ENCODE measurements around the gene SPRR4.

The SPRR4 gene

DNA sequence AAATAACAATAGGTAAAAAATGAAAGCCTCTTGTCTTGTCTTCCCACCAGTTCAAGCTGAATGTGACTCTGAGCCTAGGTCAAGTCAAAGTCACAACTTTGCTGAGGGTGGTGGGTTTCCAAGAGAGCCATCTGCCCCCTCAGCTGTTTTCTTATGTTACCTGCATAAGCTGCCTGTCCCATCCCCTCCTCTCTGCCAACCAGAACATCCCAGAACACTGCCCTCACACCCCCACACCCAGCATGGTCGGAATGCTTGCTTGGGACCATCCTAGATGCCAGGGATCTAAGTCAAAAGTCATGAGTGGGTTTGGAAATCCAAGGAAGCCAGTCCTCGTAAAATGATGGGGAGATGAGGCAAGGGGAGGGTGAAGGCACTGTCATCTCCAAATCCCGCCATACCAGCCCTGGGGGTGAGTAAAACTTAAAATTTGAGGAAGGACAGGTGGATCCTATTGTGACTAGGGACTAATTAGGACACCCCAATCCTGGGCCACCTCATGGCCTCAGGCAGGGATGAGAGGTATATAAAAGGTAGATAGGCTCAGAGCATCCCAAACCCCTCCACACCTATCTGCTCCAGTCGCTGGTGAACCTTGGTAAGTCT, 23.7 kb upstream of the SPRR4 start, which contains the start of gene SPRR5:
Gene SPRR5, plus strand, starts transcription at position 556 of the 606 bp plus-strand sequence. CDS start 1,349 bp downstream, outside the sequence.
- Histone ChIP-seq H3K4me1 (ENCODE audit: control insufficient read depth, insufficient read depth, low read length) (no peaks in the 10 kb centered on the region), H3K9me3 (ENCODE audit: control insufficient read depth, low read length) (no peaks in the 10 kb centered on the region), H3K36me3 (ENCODE audit: control insufficient read depth, insufficient read depth, low read length) (no peaks in the 10 kb centered on the region), H3K27me3 (ENCODE audit: control insufficient read depth, insufficient read depth, low read length, poor library complexity, severe bottlenecking) (no peaks in the 10 kb centered on the region), H3K4me3 (ENCODE audit: insufficient read depth, low read depth, low read length) (no peak within 1 kb of the TSS), H3K27ac (ENCODE audit: insufficient read depth, low read depth, low read length, poor library complexity, severe bottlenecking) (no peak within 1 kb of the TSS)
- WGBS, 2 experiments = 71 to 77% methylated on average over 3 to 4 of the region's 4 CpGs

DNA sequence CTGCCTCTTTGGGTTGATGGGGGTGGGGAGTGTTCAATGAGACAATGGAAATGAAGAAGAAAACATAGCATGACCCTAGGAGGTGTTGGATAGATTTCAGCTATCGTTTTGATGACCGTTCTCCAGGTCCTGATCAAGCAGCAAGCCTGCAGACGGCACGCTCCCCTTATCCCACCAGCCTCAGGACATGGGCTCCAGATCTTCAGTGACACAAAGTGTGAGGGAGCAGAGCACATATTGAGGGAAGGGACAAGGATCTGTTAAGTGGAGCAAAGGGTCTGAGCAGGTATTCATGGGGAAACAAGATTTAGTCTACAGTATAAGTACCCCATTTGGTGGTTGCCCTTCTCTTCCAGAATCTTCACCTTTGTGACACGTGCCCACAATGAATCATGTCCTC, 18.7 kb upstream of the SPRR4 start:
- Histone ChIP-seq H3K4me1 (ENCODE audit: control insufficient read depth, insufficient read depth, low read length) (no peaks in the 10 kb centered on the region), H3K4me3 (ENCODE audit: insufficient read depth, low read depth, low read length) (no peak overlapping the region), H3K36me3 (ENCODE audit: control insufficient read depth, insufficient read depth, low read length) (no peaks in the 10 kb centered on the region), H3K27me3 (ENCODE audit: control insufficient read depth, insufficient read depth, low read length, poor library complexity, severe bottlenecking) (no peaks in the 10 kb centered on the region), H3K27ac (ENCODE audit: insufficient read depth, low read depth, low read length, poor library complexity, severe bottlenecking) (no peak overlapping the region), H3K9me3 (ENCODE audit: control insufficient read depth, low read length) (peaks cover 2% of the 10 kb centered on the region)
- 71 to 81% methylated on average over 5 of the region's 5 CpGs for WGBS, 2 experiments

DNA sequence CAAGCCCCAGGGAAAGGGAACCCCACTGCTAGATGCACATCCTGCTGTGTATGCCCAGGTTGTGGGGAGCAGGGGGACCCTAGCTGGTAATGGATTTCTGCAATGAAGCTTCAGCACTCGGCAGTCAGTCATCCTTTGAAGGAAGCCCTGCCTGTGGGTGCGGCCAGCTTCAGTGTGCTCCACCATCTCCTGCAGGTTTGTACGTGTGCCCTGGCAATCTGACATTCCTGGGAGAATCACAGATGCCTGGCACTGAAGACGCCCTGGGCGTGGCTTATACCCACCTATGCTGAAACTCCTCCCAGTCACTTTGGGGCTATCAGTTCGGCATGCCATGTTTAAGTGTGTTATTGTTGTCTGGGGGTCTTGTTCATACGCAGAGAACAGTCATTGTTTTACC, 16.7 kb upstream of the SPRR4 start:
- Histone ChIP-seq H3K36me3 (ENCODE audit: control insufficient read depth, insufficient read depth, low read length) (no peaks in the 10 kb centered on the region), H3K9me3 (ENCODE audit: control insufficient read depth, low read length) (peaks cover 2% of the 10 kb centered on the region), H3K27ac (ENCODE audit: insufficient read depth, low read depth, low read length, poor library complexity, severe bottlenecking) (no peak overlapping the region), H3K4me3 (ENCODE audit: insufficient read depth, low read depth, low read length) (no peak overlapping the region), H3K4me1 (ENCODE audit: control insufficient read depth, insufficient read depth, low read length) (no peaks in the 10 kb centered on the region), H3K27me3 (ENCODE audit: control insufficient read depth, insufficient read depth, low read length, poor library complexity, severe bottlenecking) (no peaks in the 10 kb centered on the region)
- 75 to 79% methylated on average over 6 to 7 of the region's 7 CpGs for WGBS, 2 experiments

DNA sequence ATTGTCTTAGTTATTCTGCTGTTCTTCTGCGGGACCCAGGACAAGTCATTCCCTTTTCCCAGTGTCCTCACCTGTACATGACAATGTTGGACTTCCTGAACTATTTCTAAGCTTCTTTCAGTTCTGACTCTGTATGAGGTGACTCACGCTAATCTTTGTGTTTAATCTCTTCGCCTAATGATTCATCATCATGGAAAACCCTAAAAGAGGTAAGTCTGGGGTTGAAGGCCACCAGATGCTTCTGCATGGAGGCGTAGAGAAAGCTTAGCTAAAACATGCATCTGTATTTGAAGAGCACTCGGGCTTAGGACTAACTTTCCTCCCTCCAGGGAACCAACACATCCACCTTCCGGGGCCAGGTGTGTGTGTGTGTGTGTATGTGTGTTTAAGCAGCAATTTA, 16.0 kb upstream of the SPRR4 start:
- Histone ChIP-seq H3K27me3 (ENCODE audit: control insufficient read depth, insufficient read depth, low read length, poor library complexity, severe bottlenecking) (no peaks in the 10 kb centered on the region), H3K4me1 (ENCODE audit: control insufficient read depth, insufficient read depth, low read length) (no peaks in the 10 kb centered on the region), H3K9me3 (ENCODE audit: control insufficient read depth, low read length) (peaks cover 2% of the 10 kb centered on the region), H3K4me3 (ENCODE audit: insufficient read depth, low read depth, low read length) (no peak overlapping the region), H3K27ac (ENCODE audit: insufficient read depth, low read depth, low read length, poor library complexity, severe bottlenecking) (no peak overlapping the region), H3K36me3 (ENCODE audit: control insufficient read depth, insufficient read depth, low read length) (no peaks in the 10 kb centered on the region)
- WGBS, 2 experiments = 80 to 82% methylated on average over 5 of the region's 6 CpGs

DNA sequence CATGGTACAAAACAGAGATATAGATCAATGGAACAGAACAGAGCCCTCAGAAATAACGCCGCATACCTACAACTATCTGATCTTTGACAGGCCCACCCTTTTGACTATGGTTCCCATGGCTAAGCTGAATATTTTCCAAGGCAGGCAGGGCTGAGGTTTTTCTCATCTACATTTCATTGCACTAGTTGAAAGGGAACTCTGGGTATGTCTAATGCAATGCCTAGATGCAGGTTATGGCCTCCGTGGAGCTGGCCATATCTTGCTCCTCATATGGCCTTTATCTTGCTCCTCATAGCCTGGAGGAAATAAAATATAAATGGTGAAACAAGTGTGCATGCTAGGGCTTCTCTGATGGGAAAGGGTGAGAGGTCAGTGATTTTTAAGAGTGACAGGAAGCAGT, 12.9 kb upstream of the SPRR4 start:
- H3K36me3 ChIP-seq (ENCODE audit: control insufficient read depth, insufficient read depth, low read length) = no peaks in the 10 kb centered on the region
- no peaks in the 10 kb centered on the region for H3K4me1 ChIP-seq (ENCODE audit: control insufficient read depth, insufficient read depth, low read length)
- 76 to 84% methylated on average over 3 of the region's 3 CpGs for WGBS, 2 experiments
- peaks cover under 1% of the 10 kb centered on the region for H3K9me3 ChIP-seq (ENCODE audit: control insufficient read depth, low read length)
- H3K27ac ChIP-seq (ENCODE audit: insufficient read depth, low read depth, low read length, poor library complexity, severe bottlenecking) = no peak overlapping the region
- H3K4me3 ChIP-seq (ENCODE audit: insufficient read depth, low read depth, low read length) = no peak overlapping the region
- H3K27me3 ChIP-seq (ENCODE audit: control insufficient read depth, insufficient read depth, low read length, poor library complexity, severe bottlenecking) = no peaks in the 10 kb centered on the region

DNA sequence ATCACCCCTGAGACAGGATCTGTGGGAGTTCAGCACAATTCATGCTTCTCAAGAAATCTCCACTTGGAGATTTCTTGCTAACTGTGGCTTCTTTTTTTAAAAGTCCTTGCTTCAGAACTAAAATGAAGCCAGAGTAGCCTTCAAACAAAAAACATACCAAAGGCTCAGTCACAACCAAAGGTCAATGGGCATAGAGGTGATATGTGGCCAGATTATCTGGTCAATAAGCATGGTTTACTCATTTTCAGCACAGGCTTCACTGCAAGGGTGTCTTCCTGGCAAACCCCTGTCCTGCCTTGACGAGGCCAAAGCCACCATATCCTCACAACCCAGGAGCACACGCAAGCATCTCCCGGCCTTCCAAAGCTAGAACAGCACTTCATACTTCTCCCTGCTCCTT, 11.2 kb upstream of the SPRR4 start:
- Histone ChIP-seq H3K36me3 (ENCODE audit: control insufficient read depth, insufficient read depth, low read length) (no peaks in the 10 kb centered on the region), H3K27me3 (ENCODE audit: control insufficient read depth, insufficient read depth, low read length, poor library complexity, severe bottlenecking) (no peaks in the 10 kb centered on the region), H3K9me3 (ENCODE audit: control insufficient read depth, low read length) (no peaks in the 10 kb centered on the region), H3K27ac (ENCODE audit: insufficient read depth, low read depth, low read length, poor library complexity, severe bottlenecking) (no peak overlapping the region), H3K4me1 (ENCODE audit: control insufficient read depth, insufficient read depth, low read length) (no peaks in the 10 kb centered on the region), H3K4me3 (ENCODE audit: insufficient read depth, low read depth, low read length) (no peak overlapping the region)
- WGBS, 2 experiments = 58 to 71% methylated on average over 1 of the region's 3 CpGs

DNA sequence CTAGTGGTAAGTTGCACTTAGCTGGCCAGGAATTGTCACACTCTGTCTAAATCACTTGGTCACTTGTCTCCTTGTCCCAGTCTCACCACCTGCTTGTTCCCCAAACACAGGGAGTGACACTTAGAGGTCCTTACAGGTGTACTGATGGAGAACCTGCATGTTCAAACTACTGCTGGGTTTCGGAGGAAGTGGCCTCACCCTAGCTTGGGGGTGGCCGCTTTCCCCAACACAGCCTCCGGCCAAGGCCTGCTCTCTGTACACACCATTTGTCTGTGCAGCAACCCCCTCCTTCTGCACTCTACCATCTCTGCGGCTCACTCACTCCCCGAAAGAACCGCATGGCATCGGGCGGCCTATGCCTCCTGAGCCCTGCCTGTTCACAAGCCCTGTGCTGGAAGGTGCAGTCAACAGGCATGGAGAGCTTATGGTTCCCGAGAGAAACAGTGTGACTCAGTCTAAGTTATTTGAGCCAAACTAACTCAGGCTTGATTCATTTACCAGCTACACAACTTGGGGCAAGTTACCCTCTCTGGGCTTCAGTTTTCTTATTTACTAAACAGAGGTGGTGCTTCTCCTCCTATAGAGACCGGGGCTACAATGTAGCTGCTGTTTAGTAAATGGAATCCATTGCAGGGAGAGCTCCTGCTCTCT, 10.5 kb upstream of the SPRR4 start:
- H3K4me1 ChIP-seq (ENCODE audit: control insufficient read depth, insufficient read depth, low read length) = no peaks in the 10 kb centered on the region
- H3K27me3 ChIP-seq (ENCODE audit: control insufficient read depth, insufficient read depth, low read length, poor library complexity, severe bottlenecking) = no peaks in the 10 kb centered on the region
- H3K4me3 ChIP-seq (ENCODE audit: insufficient read depth, low read depth, low read length) = no peak overlapping the region
- H3K27ac ChIP-seq (ENCODE audit: insufficient read depth, low read depth, low read length, poor library complexity, severe bottlenecking) = no peak overlapping the region
- H3K36me3 ChIP-seq (ENCODE audit: control insufficient read depth, insufficient read depth, low read length) = no peaks in the 10 kb centered on the region
- 91 to 92% methylated on average over 10 of the region's 10 CpGs for WGBS, 2 experiments
- no peaks in the 10 kb centered on the region for H3K9me3 ChIP-seq (ENCODE audit: control insufficient read depth, low read length)

DNA sequence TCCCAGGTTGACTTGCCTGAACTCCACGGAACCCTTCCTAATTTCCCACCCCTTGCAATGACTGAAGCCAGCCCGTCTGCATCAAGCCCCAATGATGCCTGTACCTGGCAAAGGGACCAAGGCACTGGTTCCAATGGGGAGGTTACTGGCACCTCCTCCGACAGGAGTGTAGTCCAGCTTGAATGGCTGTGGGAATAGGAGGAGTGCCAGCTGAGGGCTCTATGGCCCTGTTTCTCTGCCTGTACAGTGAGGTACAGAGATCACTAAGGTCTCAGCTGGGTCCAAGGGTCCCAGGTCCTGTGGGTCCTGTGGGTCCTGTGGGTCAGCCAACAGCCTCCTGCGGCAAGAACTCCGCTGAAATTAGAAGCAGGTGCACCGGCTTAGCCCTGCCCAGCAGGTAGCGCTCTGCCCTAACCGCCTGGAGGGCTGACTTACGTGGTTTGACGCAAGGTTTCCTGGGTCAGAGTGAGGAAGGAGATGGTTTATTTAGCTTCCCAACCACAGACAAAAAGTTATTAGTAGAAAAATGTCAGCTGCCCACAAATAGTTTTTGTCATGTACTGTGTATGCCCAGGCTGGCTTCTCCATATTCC, 9.9 kb upstream of the SPRR4 start:
- Histone ChIP-seq H3K27ac (ENCODE audit: insufficient read depth, low read depth, low read length, poor library complexity, severe bottlenecking) (no peak overlapping the region), H3K4me1 (ENCODE audit: control insufficient read depth, insufficient read depth, low read length) (no peaks in the 10 kb centered on the region), H3K36me3 (ENCODE audit: control insufficient read depth, insufficient read depth, low read length) (no peaks in the 10 kb centered on the region), H3K4me3 (ENCODE audit: insufficient read depth, low read depth, low read length) (no peak overlapping the region), H3K27me3 (ENCODE audit: control insufficient read depth, insufficient read depth, low read length, poor library complexity, severe bottlenecking) (no peaks in the 10 kb centered on the region), H3K9me3 (ENCODE audit: control insufficient read depth, low read length) (no peaks in the 10 kb centered on the region)
- 70 to 80% methylated on average over 10 of the region's 10 CpGs for WGBS, 2 experiments

DNA sequence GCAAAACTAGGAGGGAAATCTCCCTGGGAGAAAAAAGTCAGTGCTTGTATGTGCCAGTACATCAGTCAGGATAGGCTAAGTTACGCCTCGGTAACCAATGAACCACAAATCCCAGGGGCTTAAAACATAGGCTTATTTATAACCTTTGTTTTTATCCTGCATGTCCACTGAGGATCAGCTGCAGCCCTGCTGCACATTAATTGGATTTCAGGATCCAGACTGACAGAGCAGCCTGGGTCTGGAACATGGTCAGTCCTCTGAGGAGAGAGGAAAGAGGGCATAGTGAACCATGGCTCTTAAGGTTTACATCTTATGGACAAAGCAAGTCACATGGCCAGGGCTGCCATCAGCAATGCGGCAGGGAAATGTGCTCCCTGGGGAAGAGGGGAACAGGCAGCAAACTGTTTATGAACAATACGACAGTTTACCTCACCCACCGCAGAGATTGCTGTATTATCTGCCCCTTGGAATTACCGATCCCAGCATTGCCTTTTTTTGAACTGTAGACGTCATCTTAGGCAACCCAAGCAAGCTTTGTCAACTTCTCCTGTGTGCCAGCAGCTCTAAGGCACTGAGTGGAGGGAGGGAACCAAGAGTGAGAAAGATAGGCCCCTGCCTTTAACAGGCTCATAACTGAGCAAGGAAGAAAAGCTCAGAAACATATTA, 9.1 kb upstream of the SPRR4 start:
- no peak overlapping the region for H3K4me3 ChIP-seq (ENCODE audit: insufficient read depth, low read depth, low read length)
- H3K9me3 ChIP-seq (ENCODE audit: control insufficient read depth, low read length) = no peaks in the 10 kb centered on the region
- 89 to 90% methylated on average over 7 of the region's 7 CpGs for WGBS, 2 experiments
- H3K27ac ChIP-seq (ENCODE audit: insufficient read depth, low read depth, low read length, poor library complexity, severe bottlenecking) = no peak overlapping the region
- no peaks in the 10 kb centered on the region for H3K27me3 ChIP-seq (ENCODE audit: control insufficient read depth, insufficient read depth, low read length, poor library complexity, severe bottlenecking)
- H3K4me1 ChIP-seq (ENCODE audit: control insufficient read depth, insufficient read depth, low read length) = no peaks in the 10 kb centered on the region
- H3K36me3 ChIP-seq (ENCODE audit: control insufficient read depth, insufficient read depth, low read length) = no peaks in the 10 kb centered on the region

DNA sequence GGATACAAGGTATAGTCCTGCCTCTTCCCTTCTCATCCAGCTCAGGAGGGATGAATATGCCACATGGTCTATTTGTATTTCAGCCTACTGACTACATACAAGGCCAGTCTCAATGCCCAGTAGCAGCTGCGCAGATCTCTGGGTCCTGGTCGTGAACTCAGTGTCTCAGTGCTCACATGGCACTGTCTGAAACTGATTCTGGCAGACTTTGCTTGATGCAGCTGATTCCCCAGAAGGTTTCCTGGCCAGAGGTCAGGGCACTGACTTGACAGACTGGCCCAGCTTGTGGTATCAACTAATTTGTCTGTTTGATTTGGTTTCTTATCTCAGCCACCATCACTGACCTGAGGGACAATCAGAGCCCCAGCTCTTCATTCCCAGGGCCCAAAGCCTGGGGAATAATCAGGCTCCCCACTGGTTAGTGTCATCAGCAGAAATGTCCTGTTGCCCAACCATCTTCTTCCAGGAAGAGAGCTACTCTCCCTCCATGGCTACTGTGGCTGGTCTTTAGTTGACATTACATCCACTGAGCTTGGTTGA, 7.5 kb upstream of the SPRR4 start:
- Histone ChIP-seq H3K27ac (ENCODE audit: insufficient read depth, low read depth, low read length, poor library complexity, severe bottlenecking) (no peak overlapping the region), H3K27me3 (ENCODE audit: control insufficient read depth, insufficient read depth, low read length, poor library complexity, severe bottlenecking) (no peaks in the 10 kb centered on the region), H3K4me3 (ENCODE audit: insufficient read depth, low read depth, low read length) (no peak overlapping the region), H3K9me3 (ENCODE audit: control insufficient read depth, low read length) (no peaks in the 10 kb centered on the region), H3K4me1 (ENCODE audit: control insufficient read depth, insufficient read depth, low read length) (no peaks in the 10 kb centered on the region), H3K36me3 (ENCODE audit: control insufficient read depth, insufficient read depth, low read length) (no peaks in the 10 kb centered on the region)
- WGBS, 2 experiments = 77 to 86% methylated on average over 2 of the region's 2 CpGs

All from ectodermal cell (in vitro differentiated cells).